ENCODE results near the gene PPP2R5C. TPM values are rescaled to one million over a fixed set of nuclear protein-coding genes. Genes with fewer than 3 reads are reported as not detected.

Gene PPP2R5C
- total and polyA plus RNA-seq, 2 of the 8 experiments (the other 6 are each of a cell fraction or from before 2014, with no cell fraction given): 49.6 to 95.9 TPM

- Histone ChIP-seq H2BK12ac (ENCODE audit: low read depth, low read length) (no peak overlapping the region), H3K4me3 (ENCODE audit: extremely low read depth in 1 of 4, insufficient read depth in 2 of 4, low read depth in 3 of 4, low read length in 4 of 4) (no peak overlapping the region), H3K4me2 (ENCODE audit: insufficient read depth in 1 of 2, low read depth in 2 of 2, low read length in 2 of 2) (no peak overlapping the region), H2BK120ac (replicated peaks; ENCODE audit: low read depth, low read length) (no peak overlapping the region), H3K4me1 (replicated peaks in 1 of 4; ENCODE audit: control insufficient read depth in 3 of 4, insufficient read depth in 4 of 4, low read length in 3 of 4) (no peaks in the 10 kb centered on the region), H2BK5ac (ENCODE audit: low read depth, low read length) (no peak overlapping the region), H3K23me2 (ENCODE audit: low read depth, low read length) (no peaks in the 10 kb centered on the region; the same call in 1 of the 2 replicates), H3K23ac (ENCODE audit: insufficient read length) (no peak overlapping the region), H3K36me3 (ENCODE audit: control insufficient read depth in 2 of 4, insufficient read depth in 4 of 4, low read length in 3 of 4) (no peaks in the 10 kb centered on the region; a peak in 2 of 8 replicates), H4K91ac (replicated peaks; ENCODE audit: insufficient read length, low read length) (no peak overlapping the region), H2BK15ac (ENCODE audit: low read length) (no peak overlapping the region), H2AK5ac (ENCODE audit: low read depth, low read length) (no peak overlapping the region), H3K79me1 (ENCODE audit: low read depth, low read length) (peaks cover 12% of the 10 kb centered on the region; the same call in 1 of the 2 replicates), H3K4ac (replicated peaks; ENCODE audit: insufficient read length, low read depth, low read length) (no peak overlapping the region), H3K9ac (replicated peaks in 1 of 4; ENCODE audit: extremely low read depth in 1 of 4, low read depth in 3 of 4, low read length in 3 of 4) (no peak overlapping the region), H4K5ac (ENCODE audit: insufficient read length, low read depth, low read length) (no peak overlapping the region), H3K79me2 (ENCODE audit: control insufficient read depth in 1 of 2, insufficient read depth in 2 of 2, low read length in 2 of 2) (peaks cover 0 to 53% of the 10 kb centered on the region in 2 experiments; a peak in 2 of 4 replicates), H3K27me3 (replicated peaks in 1 of 4; ENCODE audit: control insufficient read depth in 3 of 4, extremely low read depth in 1 of 4, insufficient read depth in 3 of 4, low read length in 3 of 4) (no peaks in the 10 kb centered on the region), H4K20me1 (replicated peaks in 1 of 2; ENCODE audit: control insufficient read depth in 1 of 2, insufficient read depth in 2 of 2, low read length in 2 of 2) (peaks cover 7 to 8% of the 10 kb centered on the region in 2 experiments), H3K18ac (ENCODE audit: extremely low read depth, low read length) (no peak overlapping the region), H2AFZ (ENCODE audit: low read length) (no peak overlapping the region), H3K56ac (replicated peaks; ENCODE audit: insufficient read length, low read depth, low read length) (no peak overlapping the region), H3K9me3 (ENCODE audit: insufficient read depth in 2 of 2, low read depth in 1 of 2, low read length in 1 of 2) (0 out of 4 replicates have a peak, but pooled peaks cover 0 to 2% of the 10 kb centered on the region in 2 experiments), H3K27ac (ENCODE audit: low read depth, low read length) (no peak overlapping the region), H2BK20ac (ENCODE audit: low read length) (no peak overlapping the region), H3K14ac (ENCODE audit: insufficient read length) (no peak overlapping the region), H4K8ac (ENCODE audit: extremely low read depth, insufficient read depth, low read length) (no peak overlapping the region)
- DNase-seq (ENCODE audit: low read depth in 1 of 2, low spot score in 2 of 2) (no peak), FAIRE-seq (no peak)
- POLR2A ChIA-PET (ENCODE audit: partially characterized antibody): no interaction called here
- CTCF ChIA-PET (ENCODE audit: partially characterized antibody): interaction anchor here (0.6 to 0.7 kb wide), 2 partner anchors 41 to 1176 kb away, joined by 3 read pairs; no protein-coding TSS in a partner anchor
- no peak for TF ChIP-seq TBP (IDR thresholded peaks at IDR 0.05; ENCODE audit: low read depth, low read length)
- TF ChIP-seq CBX5 (IDR thresholded peaks at IDR 0.05; ENCODE audit: low read depth, low read length): no peak
- TF ChIP-seq RFX5 (IDR thresholded peaks at IDR 0.05; ENCODE audit: borderline replicate concordance, low read depth, low read length): no peak
- TF ChIP-seq BACH1 (IDR thresholded peaks at IDR 0.05; ENCODE audit: low read length): no peak
- TF ChIP-seq CREB1 (IDR thresholded peaks at IDR 0.05): no peak
- no peak for TF ChIP-seq EZH2 (IDR thresholded peaks at IDR 0.05; ENCODE audit: low read depth, low read length, severe bottlenecking)
Measured at GRCh38 chr14:101826351-101826750, 64.8 kb downstream of the PPP2R5C start.
